Breast epithelium (tissue), 3 donors: ENCODE results near the gene EDC4.

ENCODE experiments used
- CTCF ChIP-seq, 3 donors: fragments of 450-650 bp; IDR thresholded peaks; one replicate each; pipeline ENCODE4 v1.5.1; 2016 to 2017; ENCODE audit warnings: antibody characterized with exemption in 3 of 3, mild to moderate bottlenecking in 3 of 3, moderate library complexity in 3 of 3
- POLR2A ChIP-seq: fragments of 450-650 bp; IDR thresholded peaks from one replicate; pipeline ENCODE4 v1.6.1; 2016; ENCODE audit warnings: antibody characterized with exemption, mild to moderate bottlenecking, moderate library complexity
- POLR2AphosphoS5 ChIP-seq, 3 donors: sonication (generic); formaldehyde crosslinking; IDR thresholded peaks; one replicate each; pipeline ENCODE4 v1.6.1; 2017; ENCODE audit warnings: antibody characterized with exemption in 3 of 3

GRCh38 chr16:67928147-67928546 lies 55.3 kb downstream of the EDC4 start:
- no peak for TF ChIP-seq CTCF (IDR thresholded peaks at IDR 0.05)
- TF ChIP-seq POLR2A = no peak
- TF ChIP-seq POLR2AphosphoS5 (IDR thresholded peaks at IDR 0.05) = no peak
